Nucleus accumbens (tissue), 56 donors: Measurements from ENCODE around the gene CYB5R3.
"Not testable (repeated sequence)": the region's sequence is repeated elsewhere in the genome, so short reads cannot be mapped to it uniquely, and the experiment has no call there.

Experiments
- DNase-seq, 56 donors: peaks; one replicate each; lab custom pipeline; 2025; lab: John Stamatoyannopoulos, UW

CYB5R3 gene

GRCh38 chr22:42577623-42578240 lies 71.5 kb downstream of the CYB5R3 start:
- no peak for DNase-seq

- not testable (repeated sequence) for DNase-seq
These were observed 72.1 kb downstream of the CYB5R3 start for GRCh38 chr22:42577141-42577540.

- not testable (repeated sequence) for DNase-seq
These were observed 73.1 kb downstream of the CYB5R3 start for GRCh38 chr22:42575996-42576574.

- DNase-seq, result not testable (repeated sequence)
These were observed 74.7 kb downstream of the CYB5R3 start for GRCh38 chr22:42574468-42574867.

GRCh38 chr22:42574046-42574445 lies 75.1 kb downstream of the CYB5R3 start:
- DNase-seq, result not testable (repeated sequence)

- not testable (repeated sequence) for DNase-seq
These were observed 78.1 kb downstream of the CYB5R3 start for GRCh38 chr22:42571068-42571467.

GRCh38 chr22:42570580-42570979 lies 78.6 kb downstream of the CYB5R3 start:
- not testable (repeated sequence) for DNase-seq

GRCh38 chr22:42567950-42568349 lies 81.2 kb downstream of the CYB5R3 start:
- not testable (repeated sequence) for DNase-seq
